ENCODE data around the gene FAM222B. TPM values are rescaled to one million over a fixed set of nuclear protein-coding genes. Genes with fewer than 3 reads are reported as not detected.
"Not testable (repeated sequence)": the region's sequence is repeated elsewhere in the genome, so short reads cannot be mapped to it uniquely, and the experiment has no call there.

The FAM222B gene
- total RNA-seq, 1 experiment from 2014 or later, result 4.8 TPM

DNA sequence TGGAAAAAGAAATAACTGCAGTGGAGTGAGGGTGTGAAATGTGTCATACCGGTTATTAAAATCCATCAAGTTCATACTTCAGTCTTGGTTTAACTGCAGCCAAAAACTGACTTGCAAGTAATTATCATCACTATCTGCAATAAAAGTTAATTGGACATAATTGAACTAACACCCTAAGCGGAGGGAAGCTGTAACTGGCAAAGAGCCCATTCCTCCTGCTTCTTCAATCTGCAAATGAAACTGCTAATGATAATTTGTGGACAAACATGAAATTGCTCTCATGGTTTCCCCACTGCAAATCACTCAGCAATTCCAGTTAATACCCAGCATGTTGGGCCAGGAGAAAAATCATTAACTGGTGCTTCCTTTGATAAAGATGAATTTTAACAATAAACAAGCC is 46.5 kb downstream of the FAM222B start:
- H4K20me1 ChIP-seq (ENCODE audit: low read length), result no peaks in the 10 kb centered on the region
- no peaks in the 10 kb centered on the region for H3F3A ChIP-seq (ENCODE audit: low read length, unreplicated experiment)
- DNase-seq (no peak), ATAC-seq (no peak)
- H3K4me1 ChIP-seq (ENCODE audit: insufficient read depth, low read length), result no peaks in the 10 kb centered on the region
- ChIA-PET POLR2A (ENCODE audit: unreplicated experiment) (no interaction called here), CTCF (no interaction called here)
- intact Hi-C loops (cut with micrococcal nuclease), result no loop called here
- no peak overlapping the region for H2AFZ ChIP-seq (ENCODE audit: low read length)
- no peak overlapping the region for H3K27ac ChIP-seq (ENCODE audit: low read length)
- no peak overlapping the region for H3K9ac ChIP-seq (ENCODE audit: low read length)
- H3K9me3 ChIP-seq (ENCODE audit: low read length), result no peaks in the 10 kb centered on the region
- H3K36me3 ChIP-seq (ENCODE audit: low read depth, low read length), result no peaks in the 10 kb centered on the region
- no peaks in the 10 kb centered on the region for H3K27me3 ChIP-seq (ENCODE audit: low read length)
- H3K4me3 ChIP-seq (ENCODE audit: low read length), result no peak overlapping the region
- BruUV-seq (replicated peaks), result no TSS peak
- TF ChIP-seq EZH2phosphoT487 (IDR thresholded peaks at IDR 0.05; ENCODE audit: borderline replicate concordance, low read length) (no peak), EZH2 (IDR thresholded peaks at IDR 0.05; ENCODE audit: low read length, unreplicated experiment) (no peak)
- TF ChIP-seq, protein P1, sequence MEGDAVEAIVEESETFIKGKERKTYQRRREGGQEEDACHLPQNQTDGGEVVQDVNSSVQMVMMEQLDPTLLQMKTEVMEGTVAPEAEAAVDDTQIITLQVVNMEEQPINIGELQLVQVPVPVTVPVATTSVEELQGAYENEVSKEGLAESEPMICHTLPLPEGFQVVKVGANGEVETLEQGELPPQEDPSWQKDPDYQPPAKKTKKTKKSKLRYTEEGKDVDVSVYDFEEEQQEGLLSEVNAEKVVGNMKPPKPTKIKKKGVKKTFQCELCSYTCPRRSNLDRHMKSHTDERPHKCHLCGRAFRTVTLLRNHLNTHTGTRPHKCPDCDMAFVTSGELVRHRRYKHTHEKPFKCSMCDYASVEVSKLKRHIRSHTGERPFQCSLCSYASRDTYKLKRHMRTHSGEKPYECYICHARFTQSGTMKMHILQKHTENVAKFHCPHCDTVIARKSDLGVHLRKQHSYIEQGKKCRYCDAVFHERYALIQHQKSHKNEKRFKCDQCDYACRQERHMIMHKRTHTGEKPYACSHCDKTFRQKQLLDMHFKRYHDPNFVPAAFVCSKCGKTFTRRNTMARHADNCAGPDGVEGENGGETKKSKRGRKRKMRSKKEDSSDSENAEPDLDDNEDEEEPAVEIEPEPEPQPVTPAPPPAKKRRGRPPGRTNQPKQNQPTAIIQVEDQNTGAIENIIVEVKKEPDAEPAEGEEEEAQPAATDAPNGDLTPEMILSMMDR (conservative IDR thresholded peaks at IDR 0.05; ENCODE audit: low read depth, low read length), result no peak
- H3K9me2 ChIP-seq (replicated peaks; ENCODE audit: low read length), result no peaks in the 10 kb centered on the region
- H3K79me2 ChIP-seq (ENCODE audit: low read length), result peaks cover 14% of the 10 kb centered on the region; the same call in 1 of the 2 replicates
- no peak overlapping the region for H3K4me2 ChIP-seq (ENCODE audit: low read length)

DNA sequence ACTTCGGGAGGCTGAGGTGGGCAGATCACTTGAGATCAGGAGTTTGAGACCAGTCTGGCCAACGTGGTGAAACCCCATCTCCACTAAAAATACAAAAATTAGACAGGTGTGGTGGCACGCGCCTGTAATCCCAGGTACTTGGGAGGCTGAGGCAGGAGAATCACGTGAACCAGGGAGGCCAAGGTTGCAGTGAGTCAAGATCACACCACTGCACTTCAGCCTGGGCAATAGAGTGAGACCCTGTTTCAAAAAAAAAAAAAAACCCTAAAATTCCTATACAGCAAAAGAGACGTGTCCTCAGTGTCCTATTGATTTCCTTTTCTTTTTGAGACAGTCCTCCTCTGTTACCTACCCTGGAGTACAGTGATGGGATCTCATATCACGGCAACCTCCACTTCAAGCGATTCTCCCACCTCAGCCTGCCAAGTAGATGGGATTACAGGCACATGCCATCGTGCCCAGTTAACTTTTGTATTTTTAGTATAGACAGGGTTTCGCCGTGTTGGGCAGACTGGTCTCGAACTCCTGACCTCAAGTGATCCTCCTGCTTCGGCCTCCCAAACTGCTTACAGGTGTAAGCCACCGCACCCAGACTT is 47.6 kb downstream of the FAM222B start:
- H3K4me1 ChIP-seq (ENCODE audit: insufficient read depth, low read length); ATAC-seq; H3K4me2 ChIP-seq (ENCODE audit: low read length); H3K36me3 ChIP-seq (ENCODE audit: low read depth, low read length); H3K9ac ChIP-seq (ENCODE audit: low read length); H3K4me3 ChIP-seq (ENCODE audit: low read length); H3K27ac ChIP-seq (ENCODE audit: low read length); CTCF ChIA-PET; H2AFZ ChIP-seq (ENCODE audit: low read length); H3K27me3 ChIP-seq (ENCODE audit: low read length); intact Hi-C loops (cut with micrococcal nuclease); POLR2A ChIA-PET (ENCODE audit: unreplicated experiment); H4K20me1 ChIP-seq (ENCODE audit: low read length); H3K79me2 ChIP-seq (ENCODE audit: low read length); BruUV-seq (replicated peaks); H3K9me3 ChIP-seq (ENCODE audit: low read length); DNase-seq; H3K9me2 ChIP-seq (replicated peaks; ENCODE audit: low read length); H3F3A ChIP-seq (ENCODE audit: low read length, unreplicated experiment): not testable (repeated sequence)

DNA sequence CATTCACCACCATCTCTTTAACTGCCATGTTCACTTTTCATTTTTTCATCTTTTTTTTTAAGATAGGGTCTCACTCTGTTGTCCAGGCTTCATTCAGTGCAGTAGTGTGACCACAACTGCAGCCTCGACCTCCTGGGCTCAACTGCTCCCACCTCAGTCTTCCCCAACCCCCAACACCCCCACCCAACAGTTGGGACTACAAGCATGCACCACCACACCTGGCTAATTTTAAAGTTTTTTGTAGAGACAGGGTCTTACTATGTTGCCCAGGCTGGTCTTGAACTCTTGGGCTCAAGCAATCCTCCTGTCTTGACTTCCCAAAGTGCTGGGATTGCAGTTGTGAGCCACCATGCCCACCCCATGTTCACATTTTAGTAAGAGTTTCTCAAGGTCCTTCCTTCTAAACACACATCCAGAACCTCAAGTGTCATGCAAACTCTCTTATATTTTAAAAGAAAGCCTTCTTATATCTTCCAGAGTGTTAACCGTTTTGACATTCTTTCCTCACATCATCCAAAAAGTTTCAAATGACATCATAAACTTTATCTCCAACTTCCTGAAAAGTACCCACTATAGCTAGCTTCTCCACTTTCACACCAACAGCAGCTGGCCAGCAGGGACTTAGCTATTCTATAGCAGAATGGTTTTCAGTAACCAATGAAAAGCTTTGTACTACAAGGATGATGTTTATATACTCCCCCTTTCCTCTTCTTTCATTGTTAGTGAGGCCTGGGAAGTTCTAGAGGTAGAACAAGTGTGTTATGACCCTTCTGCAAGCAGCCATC is 49.5 kb downstream of the FAM222B start:
- TF ChIP-seq EZH2 (IDR thresholded peaks at IDR 0.05; ENCODE audit: low read length, unreplicated experiment), result no peak
- TF ChIP-seq, protein P1 (conservative IDR thresholded peaks at IDR 0.05; ENCODE audit: low read depth, low read length), result no peak
- no peak for TF ChIP-seq EZH2phosphoT487 (IDR thresholded peaks at IDR 0.05; ENCODE audit: borderline replicate concordance, low read length)
- H3K9me3 ChIP-seq (ENCODE audit: low read length), result no peaks in the 10 kb centered on the region
- no peaks in the 10 kb centered on the region for H3F3A ChIP-seq (ENCODE audit: low read length, unreplicated experiment)
- no peak overlapping the region for H3K4me3 ChIP-seq (ENCODE audit: low read length)
- intact Hi-C loops (cut with micrococcal nuclease), result no loop called here
- ChIA-PET CTCF (interaction anchor here (0.7 kb wide), 1 partner anchor 11 kb away, joined by 3 read pairs; no protein-coding TSS in a partner anchor), POLR2A (ENCODE audit: unreplicated experiment) (no interaction called here)
- no peaks in the 10 kb centered on the region for H4K20me1 ChIP-seq (ENCODE audit: low read length)
- no peak overlapping the region for H3K4me2 ChIP-seq (ENCODE audit: low read length)
- H3K9me2 ChIP-seq (replicated peaks; ENCODE audit: low read length), result no peaks in the 10 kb centered on the region
- H3K27ac ChIP-seq (ENCODE audit: low read length), result no peak overlapping the region
- H3K27me3 ChIP-seq (ENCODE audit: low read length), result no peaks in the 10 kb centered on the region
- H3K79me2 ChIP-seq (ENCODE audit: low read length), result peaks cover 5% of the 10 kb centered on the region; the same call in 1 of the 2 replicates
- no peak overlapping the region for H3K9ac ChIP-seq (ENCODE audit: low read length)
- ATAC-seq (no peak), DNase-seq (peak; percentile 5)
- no peaks in the 10 kb centered on the region for H3K4me1 ChIP-seq (ENCODE audit: insufficient read depth, low read length)
- BruUV-seq (replicated peaks), result no TSS peak
- no peak overlapping the region for H2AFZ ChIP-seq (ENCODE audit: low read length)
- H3K36me3 ChIP-seq (ENCODE audit: low read depth, low read length), result no peaks in the 10 kb centered on the region

Data from PC-3 (cell line).